GM19468 (cell line): ENCODE results near the gene KPNA3.

Experiments
- ATAC-seq: cut with Tn5 transposase; IDR thresholded peaks from one replicate; pipeline ENCODE4 v1.9.1; 2021; ENCODE audit warnings: mild to moderate bottlenecking, moderate library complexity, moderate number of reproducible peaks; ENCODE audit not compliant: unreplicated experiment; ENCODE audit errors: extremely low read depth

Gene KPNA3

GRCh38 chr13:49690133-49690994 is 102.1 kb downstream of the KPNA3 start:
- ATAC-seq = no peak

GRCh38 chr13:49683489-49683888 is 109.0 kb downstream of the KPNA3 start:
- no peak for ATAC-seq

GRCh38 chr13:49681842-49682435 is 110.5 kb downstream of the KPNA3 start:
- no peak for ATAC-seq

- ATAC-seq = no peak
These were observed 113.2 kb downstream of the KPNA3 start for GRCh38 chr13:49679246-49679645.

GRCh38 chr13:49678191-49678914 is 114.1 kb downstream of the KPNA3 start:
- ATAC-seq = no peak

- no peak for ATAC-seq
These were observed 115.7 kb downstream of the KPNA3 start for GRCh38 chr13:49676581-49677298.

- no peak for ATAC-seq
These were observed 121.7 kb downstream of the KPNA3 start for GRCh38 chr13:49670828-49671227.

- no peak for ATAC-seq
These were observed 122.7 kb downstream of the KPNA3 start for GRCh38 chr13:49669735-49670309.

GRCh38 chr13:49667773-49668172 is 124.7 kb downstream of the KPNA3 start:
- no peak for ATAC-seq

GRCh38 chr13:49664606-49665005 is 127.9 kb downstream of the KPNA3 start:
- no peak for ATAC-seq

- no peak for ATAC-seq
These were observed 135.2 kb downstream of the KPNA3 start for GRCh38 chr13:49657241-49657641.

GRCh38 chr13:49655906-49656305 is 136.6 kb downstream of the KPNA3 start:
- no peak for ATAC-seq

GRCh38 chr13:49654011-49654410 is 138.5 kb downstream of the KPNA3 start:
- no peak for ATAC-seq

- no peak for ATAC-seq
These were observed 139.0 kb downstream of the KPNA3 start for GRCh38 chr13:49653478-49653877.

GRCh38 chr13:49652355-49653305 is 139.9 kb downstream of the KPNA3 start:
- ATAC-seq = no peak

- ATAC-seq = no peak
These were observed 140.7 kb downstream of the KPNA3 start for GRCh38 chr13:49651570-49652354.

- ATAC-seq = no peak
These were observed 142.5 kb downstream of the KPNA3 start for GRCh38 chr13:49649963-49650312.
